Body of pancreas (tissue), 4 donors: ENCODE measurements around the gene ZNF219. TPM values are rescaled to one million over a fixed set of nuclear protein-coding genes. Genes with fewer than 3 reads are reported as not detected.

Experiments used
- ATAC-seq: fragments of 150-250 bp; one replicate; pipeline ENCODE4 v1.9.1; 2016
- DNase-seq, 4 donors: peaks; one replicate each; pipeline ENCODE4 v3.0.0-alpha.2; 2019
- H3K27ac ChIP-seq, 4 donors: fragments of 200-600 bp; sonication (generic); 1 replicate in 3 of 4; 2 replicates in 1 of 4; pipeline versions ENCODE4 v1.5.1 to v1.6.1; 2016 to 2019; ENCODE audit warnings: mild to moderate bottlenecking in 1 of 4, mixed read lengths in 1 of 4, moderate library complexity in 1 of 4
- H3K27me3 ChIP-seq, 2 donors: fragments of 200-600 bp; sonication (generic); one replicate each; pipeline ENCODE4 v1.6.0; 2016; ENCODE audit warnings: mild to moderate bottlenecking in 1 of 2
- H3K36me3 ChIP-seq, 2 donors: fragments of 200-600 bp; sonication (generic); replicated peaks in 1 of 2; 2 replicates each; pipeline ENCODE4 v1.5.1; 2016; ENCODE audit warnings: low read depth in 2 of 2; ENCODE audit not compliant: insufficient read depth in 1 of 2
- H3K4me1 ChIP-seq: fragments of 200-600 bp; sonication (generic); one replicate; pipeline ENCODE4 v1.6.0; 2016
- H3K4me3 ChIP-seq, 2 donors: fragments of 200-600 bp; sonication (generic); 1 replicate in 1 of 2; 2 replicates in 1 of 2; pipeline ENCODE4 v1.5.1; 2016 to 2019
- H3K9me3 ChIP-seq, 3 donors: fragments of 200-600 bp; sonication (generic); 1 replicate in 2 of 3; 2 replicates in 1 of 3; pipeline ENCODE4 v1.5.1; 2016
- POLR2A ChIP-seq, 3 donors: fragments of 450-650 bp; IDR thresholded peaks; one replicate each; pipeline ENCODE4 v1.6.1; 2016; ENCODE audit warnings: antibody characterized with exemption in 3 of 3, mild to moderate bottlenecking in 2 of 3
- WGBS, 2 donors: methylation state at CpG; one replicate each; pipeline ENCODE4 v1.1.5; 2017; 5-methylcytosine and 5-hydroxymethylcytosine counted together
- intact Hi-C: fragments of 100-400 bp; cut with DNase I; formaldehyde crosslinking; loops from one replicate; pipeline ENCODE4 v1.15.1; 2023
- total RNA-seq, 2 donors: library from RNA; depleted of rRNA; stranded (reverse); fragments of >200 nt; gene quantifications; one replicate each; pipeline ENCODE4 v1.1.0, GENCODE V29; 2016
- TF ChIP-seq, protein P1 (sequence below), 7 experiments: fragments of 450-650 bp in 4 of 7; fragments of 200-600 bp in 3 of 7; sonication (generic) in 3 of 7; IDR thresholded peaks; one replicate each; pipeline ENCODE4 v1.5.1; 2016 to 2019; ENCODE audit warnings: antibody characterized with exemption in 7 of 7

The ZNF219 gene
- total RNA-seq, 2 donors from 2014 or later: 28.3 to 39.2 TPM

DNA sequence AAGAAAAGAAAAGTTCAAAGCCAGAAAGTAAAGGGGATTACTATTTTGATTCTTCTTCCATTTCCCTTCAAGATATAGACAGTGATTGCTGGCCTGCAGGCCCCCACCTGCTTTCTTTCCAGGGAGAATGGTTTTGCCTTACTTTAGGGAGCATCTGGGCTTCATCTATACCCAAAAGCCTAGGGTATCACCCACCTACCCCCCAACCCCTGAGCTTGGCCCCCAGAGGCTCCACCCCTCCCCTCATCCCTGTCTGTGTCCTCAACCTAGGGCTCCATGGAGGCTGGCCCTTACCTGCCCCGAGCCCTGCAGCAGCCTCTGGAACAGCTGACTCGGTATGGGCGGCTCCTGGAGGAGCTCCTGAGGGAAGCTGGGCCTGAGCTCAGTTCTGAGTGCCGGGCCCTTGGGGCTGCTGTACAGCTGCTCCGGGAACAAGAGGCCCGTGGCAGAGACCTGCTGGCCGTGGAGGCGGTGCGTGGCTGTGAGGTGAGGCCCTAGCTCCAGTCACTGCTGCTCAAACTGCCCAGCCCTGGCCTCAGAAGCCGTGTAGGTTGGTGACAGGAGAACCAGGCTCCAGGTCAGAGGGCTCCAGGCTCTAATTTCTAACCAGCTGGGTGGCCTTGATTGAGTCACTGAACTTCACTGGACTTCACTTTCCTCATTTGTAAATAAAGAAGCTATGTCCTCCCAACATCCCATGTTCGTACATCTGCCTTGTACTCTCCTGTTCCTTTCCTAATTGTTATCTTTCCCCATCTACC lies 14.7 kb downstream of the ZNF219 start:
- ATAC-seq (no peak), DNase-seq (no peak)
- Histone ChIP-seq H3K27me3 (no peaks in the 10 kb centered on the region), H3K4me3 (no peak overlapping the region), H3K4me1 (no peaks in the 10 kb centered on the region), H3K27ac (peak overlapping the region in 1 of 4 donors; percentile 6), H3K36me3 (peaks cover 13 to 29% of the 10 kb centered on the region in 2 donors), H3K9me3 (no peaks in the 10 kb centered on the region)
- 84 to 88% methylated on average over 4 to 11 of the region's 11 CpGs for whole genome bisulfite sequencing, 2 donors
- no peak for TF ChIP-seq POLR2A (IDR thresholded peaks at IDR 0.05)
- TF ChIP-seq, protein P1, sequence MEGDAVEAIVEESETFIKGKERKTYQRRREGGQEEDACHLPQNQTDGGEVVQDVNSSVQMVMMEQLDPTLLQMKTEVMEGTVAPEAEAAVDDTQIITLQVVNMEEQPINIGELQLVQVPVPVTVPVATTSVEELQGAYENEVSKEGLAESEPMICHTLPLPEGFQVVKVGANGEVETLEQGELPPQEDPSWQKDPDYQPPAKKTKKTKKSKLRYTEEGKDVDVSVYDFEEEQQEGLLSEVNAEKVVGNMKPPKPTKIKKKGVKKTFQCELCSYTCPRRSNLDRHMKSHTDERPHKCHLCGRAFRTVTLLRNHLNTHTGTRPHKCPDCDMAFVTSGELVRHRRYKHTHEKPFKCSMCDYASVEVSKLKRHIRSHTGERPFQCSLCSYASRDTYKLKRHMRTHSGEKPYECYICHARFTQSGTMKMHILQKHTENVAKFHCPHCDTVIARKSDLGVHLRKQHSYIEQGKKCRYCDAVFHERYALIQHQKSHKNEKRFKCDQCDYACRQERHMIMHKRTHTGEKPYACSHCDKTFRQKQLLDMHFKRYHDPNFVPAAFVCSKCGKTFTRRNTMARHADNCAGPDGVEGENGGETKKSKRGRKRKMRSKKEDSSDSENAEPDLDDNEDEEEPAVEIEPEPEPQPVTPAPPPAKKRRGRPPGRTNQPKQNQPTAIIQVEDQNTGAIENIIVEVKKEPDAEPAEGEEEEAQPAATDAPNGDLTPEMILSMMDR (IDR thresholded peaks at IDR 0.05): no peak
- intact Hi-C loops: no loop called here

DNA sequence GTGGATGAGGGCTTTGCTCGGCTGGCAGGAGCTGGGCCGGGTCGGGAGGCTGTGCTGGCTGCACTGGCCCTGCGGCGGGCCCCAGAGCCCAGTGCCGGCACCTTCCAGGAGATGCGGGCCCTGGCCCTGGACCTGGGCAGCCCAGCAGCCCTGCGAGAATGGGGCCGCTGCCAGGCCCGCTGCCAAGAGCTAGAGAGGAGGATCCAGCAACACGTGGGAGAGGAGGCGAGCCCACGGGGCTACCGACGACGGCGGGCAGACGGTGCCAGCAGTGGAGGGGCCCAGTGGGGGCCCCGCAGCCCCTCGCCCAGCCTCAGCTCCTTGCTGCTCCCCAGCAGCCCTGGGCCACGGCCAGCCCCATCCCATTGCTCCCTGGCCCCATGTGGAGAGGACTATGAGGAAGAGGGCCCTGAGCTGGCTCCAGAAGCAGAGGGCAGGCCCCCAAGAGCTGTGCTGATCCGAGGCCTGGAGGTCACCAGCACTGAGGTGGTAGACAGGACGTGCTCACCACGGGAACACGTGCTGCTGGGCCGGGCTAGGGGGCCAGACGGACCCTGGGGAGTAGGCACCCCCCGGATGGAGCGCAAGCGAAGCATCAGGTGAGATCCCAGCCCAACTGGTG lies 16.8 kb downstream of the ZNF219 start:
- DNase-seq: no peak
- Histone ChIP-seq H3K27me3 (no peaks in the 10 kb centered on the region), H3K27ac (no peak overlapping the region), H3K4me3 (no peak overlapping the region), H3K9me3 (no peaks in the 10 kb centered on the region), H3K4me1 (no peaks in the 10 kb centered on the region), H3K36me3 (peaks cover 17 to 32% of the 10 kb centered on the region in 2 donors)
- no peak for TF ChIP-seq POLR2A (IDR thresholded peaks at IDR 0.05)
- TF ChIP-seq, protein P1 (IDR thresholded peaks at IDR 0.05): no peak
- intact Hi-C loops: no loop called here
- ATAC-seq: no peak
- WGBS, 2 donors: 92 to 93% methylated on average over 11 to 22 of the region's 30 CpGs

DNA sequence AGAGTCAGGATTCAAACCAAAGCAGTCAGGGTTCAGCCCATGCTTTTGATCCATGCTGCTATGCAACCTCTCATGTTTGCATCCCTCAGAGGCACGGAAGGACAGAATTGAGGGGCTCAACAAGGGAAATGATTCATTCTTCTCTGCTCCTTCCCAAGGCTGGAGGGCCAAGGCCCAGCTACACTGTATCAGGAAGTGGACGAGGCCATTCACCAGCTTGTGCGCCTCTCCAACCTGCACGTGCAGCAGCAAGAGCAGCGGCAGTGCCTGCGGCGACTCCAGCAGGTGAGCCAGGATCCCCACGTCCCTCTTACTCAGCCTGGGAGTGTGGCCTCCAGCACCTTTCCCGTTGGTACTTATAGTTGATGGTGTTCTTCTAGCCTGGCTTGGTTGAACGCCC lies 19.7 kb downstream of the ZNF219 start:
- TF ChIP-seq POLR2A (IDR thresholded peaks at IDR 0.05): no peak
- TF ChIP-seq, protein P1 (IDR thresholded peaks at IDR 0.05): no peak
- H3K27me3 ChIP-seq: no peaks in the 10 kb centered on the region
- H3K4me3 ChIP-seq: no peak overlapping the region
- H3K36me3 ChIP-seq: peaks cover 17 to 31% of the 10 kb centered on the region in 2 donors
- intact Hi-C loops: no loop called here
- ATAC-seq: no peak
- DNase-seq: no peak
- H3K9me3 ChIP-seq: no peaks in the 10 kb centered on the region
- 77 to 87% methylated on average over 6 to 9 of the region's 10 CpGs for WGBS, 2 donors
- H3K4me1 ChIP-seq: no peaks in the 10 kb centered on the region
- no peak overlapping the region for H3K27ac ChIP-seq

DNA sequence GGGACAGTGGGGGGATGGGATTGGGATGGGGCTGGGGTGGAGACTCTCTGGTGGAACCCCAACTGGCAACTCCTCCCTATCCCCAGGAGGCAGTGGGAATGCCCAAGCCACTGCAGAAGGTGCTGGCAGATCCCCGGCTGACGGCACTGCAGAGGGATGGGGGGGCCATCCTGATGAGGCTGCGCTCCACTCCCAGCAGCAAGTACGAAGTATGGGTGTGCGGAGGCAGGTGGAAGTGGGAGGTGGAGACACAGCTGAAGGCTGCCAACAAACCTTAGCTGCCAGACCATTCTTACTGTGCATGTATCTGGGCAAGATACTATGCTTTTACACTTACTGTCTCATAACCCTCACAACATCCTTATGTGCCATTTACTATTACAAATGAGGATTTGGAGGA lies 20.2 kb downstream of the ZNF219 start:
- Histone ChIP-seq H3K4me3 (no peak overlapping the region), H3K27me3 (no peaks in the 10 kb centered on the region), H3K4me1 (no peaks in the 10 kb centered on the region), H3K27ac (no peak overlapping the region), H3K9me3 (no peaks in the 10 kb centered on the region), H3K36me3 (peaks cover 17 to 31% of the 10 kb centered on the region in 2 donors)
- TF ChIP-seq POLR2A (IDR thresholded peaks at IDR 0.05): no peak
- intact Hi-C loops: no loop called here
- ATAC-seq (no peak), DNase-seq (no peak)
- 90 to 91% methylated on average over 5 of the region's 5 CpGs for WGBS, 2 donors

DNA sequence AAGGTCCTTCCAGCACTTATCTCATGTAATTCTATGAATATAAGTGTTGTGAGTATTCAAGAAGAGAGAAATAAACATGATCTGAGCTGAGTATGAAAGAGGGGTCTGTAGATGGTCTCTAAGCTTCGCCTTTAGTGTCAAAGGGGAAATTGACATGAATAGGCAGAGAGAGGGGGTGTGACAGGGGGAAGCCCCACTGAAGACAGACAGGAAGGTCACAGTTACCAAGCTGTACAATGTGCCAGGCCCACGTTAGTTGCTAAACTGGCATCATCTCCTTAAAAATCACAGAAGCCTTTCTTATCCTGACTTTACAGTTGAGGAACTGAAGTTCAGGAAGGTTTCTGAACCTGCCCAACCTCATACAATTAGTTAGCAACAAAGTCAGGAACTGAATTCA lies 20.8 kb downstream of the ZNF219 start:
- H3K4me3 ChIP-seq: no peak overlapping the region

More for the DNA sequence above, 20.8 kb downstream of the ZNF219 start:
- no peak for ATAC-seq
- intact Hi-C loops: no loop called here
- peaks cover 17 to 30% of the 10 kb centered on the region in 2 donors for H3K36me3 ChIP-seq
- H3K9me3 ChIP-seq: no peaks in the 10 kb centered on the region
- H3K4me1 ChIP-seq: peaks cover 5% of the 10 kb centered on the region
- H3K27ac ChIP-seq: no peak overlapping the region
- no peak for DNase-seq
- H3K27me3 ChIP-seq: no peaks in the 10 kb centered on the region
- 75 to 85% methylated on average over 2 of the region's 2 CpGs for WGBS, 2 donors
- TF ChIP-seq, protein P1 (IDR thresholded peaks at IDR 0.05): no peak
- no peak for TF ChIP-seq POLR2A (IDR thresholded peaks at IDR 0.05)
